Stomach (tissue), 4 donors: ENCODE results near the gene PTGER3.

ENCODE experiments used
- CTCF ChIP-seq, 7 experiments: fragments of 450-650 bp in 4 of 7; fragments of 200-600 bp in 3 of 7; sonication (generic) in 3 of 7; IDR thresholded peaks; one replicate each; pipeline ENCODE4 v1.5.1; 2016 to 2019; ENCODE audit warnings: antibody characterized with exemption in 7 of 7, control low read depth in 2 of 7, mild to moderate bottlenecking in 1 of 7
- POLR2A ChIP-seq, 4 donors: fragments of 450-650 bp; IDR thresholded peaks; one replicate each; pipeline ENCODE4 v1.6.1; 2016; ENCODE audit warnings: antibody characterized with exemption in 4 of 4, control low read depth in 2 of 4, mild to moderate bottlenecking in 1 of 4, moderate library complexity in 1 of 4

- TF ChIP-seq CTCF (IDR thresholded peaks at IDR 0.05) (no peak), POLR2A (IDR thresholded peaks at IDR 0.05) (no peak)
These were observed 34.1 kb upstream of the PTGER3 start for GRCh38 chr1:71081697-71082080.
